GM18907 (cell line): Measurements from ENCODE around the gene DUXA.

ENCODE experiments used
- ATAC-seq: cut with Tn5 transposase; IDR thresholded peaks from one replicate; pipeline ENCODE4 v1.9.1; 2021; ENCODE audit warnings: mild to moderate bottlenecking, moderate library complexity; ENCODE audit not compliant: unreplicated experiment

Gene DUXA

GRCh38 chr19:57106722-57107235, 60.5 kb downstream of the DUXA start:
- ATAC-seq, result no peak

GRCh38 chr19:57105976-57106721, 61.1 kb downstream of the DUXA start:
- no peak for ATAC-seq
